K562 (cell line): ENCODE measurements around the gene TLDC2. TPM values are rescaled to one million over a fixed set of nuclear protein-coding genes. Genes with fewer than 3 reads are reported as not detected.

ENCODE experiments used
- ETV5 ChIP-seq: sonication (generic); formaldehyde crosslinking; IDR thresholded peaks from 2 replicates; pipeline ENCODE4 v1.4.0; 2020; ENCODE audit warnings: low read depth, mild to moderate bottlenecking, missing genetic modification reagents
- FOXA1 ChIP-seq: fragments of 450-650 bp; IDR thresholded peaks from 2 replicates; pipeline ENCODE4 v1.6.1; 2016; ENCODE audit warnings: mild to moderate bottlenecking, borderline replicate concordance
- GABPA ChIP-seq: fragments of 200-800 bp; sonication (Bioruptor generic); conservative IDR thresholded peaks from 2 replicates; pipeline ENCODE4 v1.6.1; 2016; ENCODE audit warnings: low read depth, missing genetic modification characterization, missing compliant biosample characterization
- NRF1 ChIP-seq, 2 experiments: fragments of 450-650 bp; IDR thresholded peaks in 1 of 2; conservative IDR thresholded peaks in 1 of 2; 2 replicates each; pipeline ENCODE4 v1.6.1; 2014; ENCODE audit warnings: mild to moderate bottlenecking in 2 of 2
- RBM34 ChIP-seq: fragments of 200-400 bp; formaldehyde crosslinking; IDR thresholded peaks from 2 replicates; pipeline ENCODE4 v1.6.1; 2018; ENCODE audit warnings: low read length, borderline replicate concordance; ENCODE audit not compliant: insufficient read depth
- TCFL5 ChIP-seq: fragments of 250-450 bp; sonication (Bioruptor Pico); conservative IDR thresholded peaks from 2 replicates; pipeline ENCODE4 v1.6.1; 2021; ENCODE audit warnings: mild to moderate bottlenecking, moderate library complexity, matching md5 sums
- ZNF217 ChIP-seq: sonication (generic); formaldehyde crosslinking; IDR thresholded peaks from 2 replicates; pipeline ENCODE4 v1.8.0; 2022; ENCODE audit warnings: mild to moderate bottlenecking, missing genetic modification reagents
- ZNF316 ChIP-seq: fragments of 450-650 bp; IDR thresholded peaks from 2 replicates; pipeline ENCODE4 v1.6.1; 2016
- ZNF76 ChIP-seq: fragments of 250-450 bp; sonication (Bioruptor Pico); IDR thresholded peaks from 2 replicates; pipeline ENCODE4 v1.4.0; 2020; ENCODE audit warnings: mild to moderate bottlenecking, moderate library complexity, borderline replicate concordance
- polyA plus RNA-seq, 8 experiments: library from polyadenylated mRNA; depleted of rRNA in 4 of 8; stranded (reverse) in 5 of 8; unstranded in 3 of 8; fragments of >200 nt; fragmentation: Nextera tagmentation in 2 of 8; fragmentation: Illumina TruSeq in 1 of 8; extraction: Ambion mirVana in 2 of 8; extraction: Trizol in 1 of 8; gene quantifications; 2 replicates each; pipeline versions ENCODE4 v1.2.1 to v1.2.3, GENCODE V29; 2011 to 2014; ENCODE audit warnings: inconsistent platforms in 1 of 8, missing spikeins in 1 of 8
- total RNA-seq, 7 experiments: library from RNA; depleted of rRNA in 6 of 7; stranded (reverse); fragments of >200 nt in 6 of 7; fragmentation: Illumina TruSeq in 2 of 7; extraction: Trizol in 2 of 7; gene quantifications; 2 replicates each; pipeline versions ENCODE4 v1.2.1 to v1.2.3, GENCODE V29; 2011 to 2021; ENCODE audit warnings: low replicate concordance in 1 of 7
- TF ChIP-seq, protein P1 (sequence below): fragments of 250-450 bp; sonication (Bioruptor Pico); IDR thresholded peaks from 2 replicates; pipeline ENCODE4 v1.4.0; 2020; ENCODE audit warnings: borderline replicate concordance

TLDC2 gene
- total and polyA plus RNA-seq, 9 of the 15 experiments (the other 6 are each of a cell fraction or from before 2014, with no cell fraction given), result not detected

- TF ChIP-seq ETV5 (CRISPR knock-in tag) (no peak), ZNF316 (no peak), ZNF217 (no peak), NRF1 (conservative IDR thresholded peaks at IDR 0.05 in 1 of 2, IDR thresholded peaks at IDR 0.05 in 1 of 2) (no peak), RBM34 (no peak), GABPA (tag) (no peak), TCFL5 (no peak), FOXA1 (no peak), ZNF76 (no peak)
- TF ChIP-seq, protein P1, sequence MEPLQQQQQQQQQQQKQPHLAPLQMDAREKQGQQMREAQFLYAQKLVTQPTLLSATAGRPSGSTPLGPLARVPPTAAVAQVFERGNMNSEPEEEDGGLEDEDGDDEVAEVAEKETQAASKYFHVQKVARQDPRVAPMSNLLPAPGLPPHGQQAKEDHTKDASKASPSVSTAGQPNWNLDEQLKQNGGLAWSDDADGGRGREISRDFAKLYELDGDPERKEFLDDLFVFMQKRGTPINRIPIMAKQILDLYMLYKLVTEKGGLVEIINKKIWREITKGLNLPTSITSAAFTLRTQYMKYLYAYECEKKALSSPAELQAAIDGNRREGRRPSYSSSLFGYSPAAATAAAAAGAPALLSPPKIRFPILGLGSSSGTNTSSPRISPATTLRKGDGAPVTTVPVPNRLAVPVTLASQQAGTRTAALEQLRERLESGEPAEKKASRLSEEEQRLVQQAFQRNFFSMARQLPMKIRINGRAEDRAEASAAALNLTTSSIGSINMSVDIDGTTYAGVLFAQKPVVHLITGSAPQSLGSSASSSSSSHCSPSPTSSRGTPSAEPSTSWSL (CRISPR knock-in tag), result no peak
Measured at GRCh38 chr20:36859700-36860330, 16.1 kb upstream of the TLDC2 start (continued).
